Measurements from ENCODE around the gene GATD1. TPM values are rescaled to one million over a fixed set of nuclear protein-coding genes. Genes with fewer than 3 reads are reported as not detected.

The GATD1 gene
- total RNA-seq, 1 donor from 2014 or later = 52.3 TPM

GRCh38 chr11:762421-763072 is 14.7 kb downstream of the GATD1 start:
- no peaks in the 10 kb centered on the region for H3K27me3 Mint-ChIP-seq (ENCODE audit: low read depth)
- H3K4me3 Mint-ChIP-seq (ENCODE audit: unreplicated experiment) = no peak overlapping the region
- peak; percentile 51 for TF ChIP-seq CTCF (IDR thresholded peaks at IDR 0.05)
- peaks cover 17% of the 10 kb centered on the region for H3K36me3 Mint-ChIP-seq (ENCODE audit: low read depth)
- H3K9me3 Mint-ChIP-seq (ENCODE audit: low read depth) = no peaks in the 10 kb centered on the region
- DNase-seq (ENCODE audit: low spot score) = no peak
- H3K27ac Mint-ChIP-seq (ENCODE audit: unreplicated experiment) = peak overlapping the region; percentile 78
- peaks cover 7% of the 10 kb centered on the region for H3K4me1 Mint-ChIP-seq (ENCODE audit: low read depth)

GRCh38 chr11:761526-762108 is 15.7 kb downstream of the GATD1 start:
- Mint-ChIP-seq H3K9me3 (ENCODE audit: low read depth) (no peaks in the 10 kb centered on the region), H3K27me3 (ENCODE audit: low read depth) (no peaks in the 10 kb centered on the region), H3K36me3 (ENCODE audit: low read depth) (peaks cover 20% of the 10 kb centered on the region), H3K27ac (ENCODE audit: unreplicated experiment) (no peak overlapping the region), H3K4me3 (ENCODE audit: unreplicated experiment) (no peak overlapping the region), H3K4me1 (ENCODE audit: low read depth) (peaks cover 7% of the 10 kb centered on the region)
- no peak for DNase-seq (ENCODE audit: low spot score)
- no peak for TF ChIP-seq CTCF (IDR thresholded peaks at IDR 0.05)

GRCh38 chr11:760236-760635 is 17.1 kb downstream of the GATD1 start:
- Mint-ChIP-seq H3K27me3 (ENCODE audit: low read depth) (no peaks in the 10 kb centered on the region), H3K4me1 (ENCODE audit: low read depth) (peaks cover 7% of the 10 kb centered on the region), H3K9me3 (ENCODE audit: low read depth) (no peaks in the 10 kb centered on the region), H3K36me3 (ENCODE audit: low read depth) (peaks cover 22% of the 10 kb centered on the region), H3K27ac (ENCODE audit: unreplicated experiment) (no peak overlapping the region), H3K4me3 (ENCODE audit: unreplicated experiment) (no peak overlapping the region)
- no peak for DNase-seq (ENCODE audit: low spot score)
- no peak for TF ChIP-seq CTCF (IDR thresholded peaks at IDR 0.05)

GRCh38 chr11:749731-750130 is 27.6 kb downstream of the GATD1 start:
- H3K4me3 Mint-ChIP-seq (ENCODE audit: unreplicated experiment) = peak overlapping the region; percentile 49
- DNase-seq (ENCODE audit: low spot score) = no peak
- H3K27me3 Mint-ChIP-seq (ENCODE audit: low read depth) = no peaks in the 10 kb centered on the region
- peak overlapping the region; percentile 63 for H3K27ac Mint-ChIP-seq (ENCODE audit: unreplicated experiment)
- H3K36me3 Mint-ChIP-seq (ENCODE audit: low read depth) = no peaks in the 10 kb centered on the region
- TF ChIP-seq CTCF (IDR thresholded peaks at IDR 0.05) = no peak
- H3K4me1 Mint-ChIP-seq (ENCODE audit: low read depth) = peaks cover 27% of the 10 kb centered on the region
- no peaks in the 10 kb centered on the region for H3K9me3 Mint-ChIP-seq (ENCODE audit: low read depth)

DNA sequence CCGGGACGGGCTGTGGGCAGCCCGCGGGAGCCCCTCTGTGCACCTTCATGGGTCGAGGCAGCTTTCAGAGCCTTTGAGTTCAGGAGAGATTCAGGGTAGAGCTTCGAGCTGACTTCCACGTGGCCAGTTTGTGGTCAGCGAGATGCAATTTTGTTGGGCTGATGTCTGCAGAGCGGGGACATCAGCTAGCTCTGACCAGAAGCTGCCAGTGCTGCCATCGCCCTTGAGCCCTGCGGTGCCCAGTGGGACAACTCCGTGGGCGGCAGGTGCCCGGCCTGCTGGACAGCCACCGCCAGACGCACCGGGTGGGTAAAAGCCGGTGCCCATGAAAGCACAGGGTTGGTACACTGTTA is 29.3 kb downstream of the GATD1 start:
- H3K4me1 Mint-ChIP-seq (ENCODE audit: low read depth) = peaks cover 27% of the 10 kb centered on the region

More for the DNA sequence above, 29.3 kb downstream of the GATD1 start:
- Mint-ChIP-seq H3K4me3 (ENCODE audit: unreplicated experiment) (peak overlapping the region; percentile 88), H3K27ac (ENCODE audit: unreplicated experiment) (peak overlapping the region; percentile 98), H3K27me3 (ENCODE audit: low read depth) (no peaks in the 10 kb centered on the region), H3K36me3 (ENCODE audit: low read depth) (no peaks in the 10 kb centered on the region), H3K9me3 (ENCODE audit: low read depth) (no peaks in the 10 kb centered on the region)
- no peak for DNase-seq (ENCODE audit: low spot score)
- no peak for TF ChIP-seq CTCF (IDR thresholded peaks at IDR 0.05)

Measured in chondrocyte (in vitro differentiated cells).